Thyroid gland (tissue), 4 donors: ENCODE measurements around the gene DLG2. TPM values are rescaled to one million over a fixed set of nuclear protein-coding genes. Genes with fewer than 3 reads are reported as not detected.

Experiments
- DNase-seq, 2 donors: peaks; one replicate each; pipeline ENCODE4 v3.0.0-alpha.2; 2019
- H3K27ac ChIP-seq, 3 donors: fragments of 200-600 bp; sonication (generic); 1 replicate in 2 of 3; 2 replicates in 1 of 3; pipeline ENCODE4 v1.5.1; 2016 to 2019; ENCODE audit warnings: mild to moderate bottlenecking in 1 of 3, moderate library complexity in 1 of 3
- H3K27me3 ChIP-seq: fragments of 200-600 bp; sonication (generic); one replicate; pipeline ENCODE4 v1.5.1; 2019
- H3K36me3 ChIP-seq, 2 donors: fragments of 200-600 bp; sonication (generic); one replicate each; pipeline ENCODE4 v1.5.1; 2016 to 2019
- H3K4me1 ChIP-seq, 2 donors: fragments of 200-600 bp; sonication (generic); one replicate each; pipeline ENCODE4 v1.5.1; 2017 to 2019
- H3K4me3 ChIP-seq, 3 donors: fragments of 200-600 bp; sonication (generic); replicated peaks in 1 of 3; 1 replicate in 2 of 3; 2 replicates in 1 of 3; pipeline ENCODE4 v1.5.1; 2016; ENCODE audit warnings: mild to moderate bottlenecking in 1 of 3
- H3K9me3 ChIP-seq: fragments of 200-600 bp; sonication (generic); one replicate; pipeline ENCODE4 v1.5.1; 2017
- CTCF ChIP-seq, 6 experiments: fragments of 200-600 bp in 3 of 6; fragments of 450-650 bp in 3 of 6; sonication (generic) in 3 of 6; IDR thresholded peaks; one replicate each; pipeline ENCODE4 v1.5.1; 2016 to 2019; ENCODE audit warnings: antibody characterized with exemption in 6 of 6, mild to moderate bottlenecking in 2 of 6, inconsistent platforms in 1 of 6, moderate library complexity in 1 of 6
- POLR2A ChIP-seq, 2 donors: fragments of 450-650 bp; IDR thresholded peaks; one replicate each; pipeline ENCODE4 v1.6.1; 2017; ENCODE audit warnings: antibody characterized with exemption in 2 of 2, mild to moderate bottlenecking in 2 of 2, moderate library complexity in 1 of 2
- WGBS, 2 donors: methylation state at CpG; one replicate each; pipeline ENCODE4 v1.1.5; 2017; 5-methylcytosine and 5-hydroxymethylcytosine counted together
- intact Hi-C: fragments of 100-400 bp; cut with DNase I; formaldehyde crosslinking; loops from one replicate; pipeline ENCODE4 v1.15.1; 2023
- total RNA-seq, 4 donors: library from RNA; depleted of rRNA; stranded (reverse); fragments of >200 nt; gene quantifications; one replicate each; pipeline ENCODE4 v1.2.3, GENCODE V29; 2016

DLG2 gene
- total RNA-seq, 4 donors from 2014 or later, result 29.4 to 79.4 (median 42.4) TPM

- TF ChIP-seq CTCF (IDR thresholded peaks at IDR 0.05) (no peak), POLR2A (IDR thresholded peaks at IDR 0.05) (no peak)
- Histone ChIP-seq H3K27ac (no peak overlapping the region), H3K9me3 (no peaks in the 10 kb centered on the region), H3K4me1 (no peaks in the 10 kb centered on the region), H3K36me3 (no peaks in the 10 kb centered on the region), H3K4me3 (no peak overlapping the region), H3K27me3 (no peaks in the 10 kb centered on the region)
- 80 to 85% methylated on average over 2 of the region's 2 CpGs for WGBS, 2 donors
- intact Hi-C loops, result no loop called here
- DNase-seq, result no peak
These were observed 316.7 kb downstream of the DLG2 start for GRCh38 chr11:85310479-85310878.

GRCh38 chr11:85307366-85307765, 319.8 kb downstream of the DLG2 start:
- Histone ChIP-seq H3K27ac (no peak overlapping the region), H3K9me3 (no peaks in the 10 kb centered on the region), H3K36me3 (no peaks in the 10 kb centered on the region), H3K4me3 (no peak overlapping the region), H3K27me3 (no peaks in the 10 kb centered on the region), H3K4me1 (no peaks in the 10 kb centered on the region)
- intact Hi-C loops, result no loop called here
- TF ChIP-seq CTCF (IDR thresholded peaks at IDR 0.05) (no peak), POLR2A (IDR thresholded peaks at IDR 0.05) (no peak)
- 71 to 82% methylated on average over 3 of the region's 3 CpGs for WGBS, 2 donors
- DNase-seq, result no peak

- no peaks in the 10 kb centered on the region for H3K9me3 ChIP-seq
- intact Hi-C loops, result no loop called here
These were observed 325.1 kb downstream of the DLG2 start for GRCh38 chr11:85301895-85302678.

GRCh38 chr11:85299258-85299942, 327.7 kb downstream of the DLG2 start:
- 38 to 56% methylated on average over 1 of the region's 1 CpG for WGBS, 2 donors
- intact Hi-C loops, result no loop called here

More at GRCh38 chr11:85301895-85302678, 325.1 kb downstream of the DLG2 start:
- H3K27me3 ChIP-seq, result no peaks in the 10 kb centered on the region
- 88 to 92% methylated on average over 1 of the region's 1 CpG for WGBS, 2 donors
- no peak for DNase-seq
- H3K36me3 ChIP-seq, result no peaks in the 10 kb centered on the region
- TF ChIP-seq POLR2A (IDR thresholded peaks at IDR 0.05), result no peak
- peaks cover 8 to 11% of the 10 kb centered on the region in 2 donors for H3K4me1 ChIP-seq
- no peak overlapping the region for H3K27ac ChIP-seq
- no peak overlapping the region for H3K4me3 ChIP-seq

More at GRCh38 chr11:85299258-85299942, 327.7 kb downstream of the DLG2 start:
- H3K4me3 ChIP-seq, result no peak overlapping the region
- H3K36me3 ChIP-seq, result no peaks in the 10 kb centered on the region
- no peak for TF ChIP-seq POLR2A (IDR thresholded peaks at IDR 0.05)
- no peak for TF ChIP-seq CTCF (IDR thresholded peaks at IDR 0.05)
- H3K4me1 ChIP-seq, result peaks cover 8 to 11% of the 10 kb centered on the region in 2 donors
- no peaks in the 10 kb centered on the region for H3K9me3 ChIP-seq
- peak overlapping the region in 2 of 3 donors; percentile 22 to 47 for H3K27ac ChIP-seq
- no peak for DNase-seq
- no peaks in the 10 kb centered on the region for H3K27me3 ChIP-seq
